NCI-H748 treated with DMSO at 0.1 percent for 48 hours (cell line): ENCODE data around the gene BNIP3.
"Not testable (repeated sequence)": the region's sequence is repeated elsewhere in the genome, so short reads cannot be mapped to it uniquely, and the experiment has no call there.

ENCODE experiments used
- DNase-seq: peaks from one replicate; lab custom pipeline; 2025; lab: John Stamatoyannopoulos, UW

BNIP3 gene

GRCh38 chr10:131929122-131929845 is 52.4 kb downstream of the BNIP3 start:
- DNase-seq = no peak

- no peak for DNase-seq
Measured at GRCh38 chr10:131928248-131929095, 53.3 kb downstream of the BNIP3 start.

- DNase-seq = no peak
Measured at GRCh38 chr10:131926743-131927595, 54.8 kb downstream of the BNIP3 start.

GRCh38 chr10:131926253-131926652 is 55.5 kb downstream of the BNIP3 start:
- no peak for DNase-seq

GRCh38 chr10:131925716-131926115 is 56.0 kb downstream of the BNIP3 start:
- DNase-seq = no peak

- DNase-seq = no peak
Measured at GRCh38 chr10:131925011-131925649, 56.6 kb downstream of the BNIP3 start.

GRCh38 chr10:131923038-131923756 is 58.5 kb downstream of the BNIP3 start:
- DNase-seq = no peak

GRCh38 chr10:131921184-131921583 is 60.5 kb downstream of the BNIP3 start:
- DNase-seq = no peak

GRCh38 chr10:131920693-131921092 is 61.0 kb downstream of the BNIP3 start:
- no peak for DNase-seq

GRCh38 chr10:131920151-131920550 is 61.6 kb downstream of the BNIP3 start:
- no peak for DNase-seq

- not testable (repeated sequence) for DNase-seq
Measured at GRCh38 chr10:131919461-131919860, 62.3 kb downstream of the BNIP3 start.
